ENCODE measurements around the gene IQGAP1. TPM values are rescaled to one million over a fixed set of nuclear protein-coding genes. Genes with fewer than 3 reads are reported as not detected.

Gene IQGAP1
- polyA plus RNA-seq, 3 donors: 140 to 276 (median 207) TPM

DNA sequence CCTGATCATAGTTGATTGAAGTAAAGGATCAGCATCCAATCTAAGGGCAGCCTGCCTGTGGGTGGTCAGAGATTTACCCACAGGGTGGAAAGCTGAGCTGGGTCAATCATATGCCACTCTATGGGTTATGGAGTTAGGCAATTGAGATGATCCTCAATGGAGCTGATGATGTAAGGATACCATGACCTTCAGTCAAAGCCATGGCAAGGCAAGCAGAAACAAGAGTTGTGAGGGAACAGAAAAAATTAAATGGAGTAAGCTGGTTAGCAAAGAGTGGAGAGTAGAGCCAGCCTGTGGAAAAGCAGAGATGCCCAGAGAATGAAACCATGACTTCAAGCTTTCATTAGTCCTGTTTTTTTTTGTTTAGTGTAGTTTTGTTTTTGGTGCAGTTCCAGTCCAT, 5.7 kb upstream of the IQGAP1 start:
- H3K4me2 ChIP-seq (replicated peaks; ENCODE audit: extremely low read depth, low read length, poor library complexity, severe bottlenecking): no peak overlapping the region
- Mint-ChIP-seq H3K9me3 (peaks cover 4 to 18% (median 15%) of the 10 kb centered on the region in 7 donors), H3K27ac (peak overlapping the region in 1 of 7 donors; percentile 66), H3K4me3 (peak overlapping the region in 1 of 2 donors; percentile 5), H3K36me3 (peaks cover 0 to 4% of the 10 kb centered on the region in 2 donors), H3K27me3 (ENCODE audit: low read depth in 3 of 3) (peaks cover 0 to 3% (median 2%) of the 10 kb centered on the region in 3 donors), H3K4me1 (peaks cover 8% of the 10 kb centered on the region)
- H3K79me2 ChIP-seq (ENCODE audit: insufficient read depth, low read length): no peaks in the 10 kb centered on the region
- no peak overlapping the region for H3K4me3 ChIP-seq (replicated peaks in 1 of 3; ENCODE audit: low read depth in 2 of 3, low read length in 3 of 3)
- H3K9me3 ChIP-seq (replicated peaks in 1 of 2; ENCODE audit: control insufficient read depth in 1 of 2, insufficient read depth in 1 of 2, low read length in 2 of 2): peaks cover 11 to 15% of the 10 kb centered on the region in 2 donors
- no peaks in the 10 kb centered on the region for H3K36me3 ChIP-seq (replicated peaks in 1 of 2; ENCODE audit: control insufficient read depth in 1 of 2, insufficient read depth in 2 of 2, low read length in 2 of 2)
- H4K20me1 ChIP-seq (ENCODE audit: insufficient read depth, low read length): no peaks in the 10 kb centered on the region
- no peak for TF ChIP-seq CTCF (IDR thresholded peaks at IDR 0.05)
- H3K9ac ChIP-seq (ENCODE audit: insufficient read depth, low read length, poor library complexity, severe bottlenecking): no peak overlapping the region
- H3K27ac ChIP-seq (ENCODE audit: low read depth in 1 of 2, low read length in 2 of 2): no peak overlapping the region
- no peak for DNase-seq
- H3K4me1 ChIP-seq (ENCODE audit: control insufficient read depth in 1 of 2, insufficient read depth in 2 of 2, low read length in 2 of 2): peaks cover 2 to 3% of the 10 kb centered on the region in 2 donors
- no peak overlapping the region for H2AFZ ChIP-seq (ENCODE audit: insufficient read depth, low read depth, low read length, poor library complexity, severe bottlenecking)
- intact Hi-C loops (cut with micrococcal nuclease): loop anchor here in 1 of 2 donors (10.0 kb wide), 1 partner anchor 148 kb away; the partner anchor contains the start of genes CIB1 and GDPGP1
- no peaks in the 10 kb centered on the region for H3K27me3 ChIP-seq (ENCODE audit: control insufficient read depth in 2 of 2, insufficient read depth in 2 of 2, low read length in 2 of 2)

DNA sequence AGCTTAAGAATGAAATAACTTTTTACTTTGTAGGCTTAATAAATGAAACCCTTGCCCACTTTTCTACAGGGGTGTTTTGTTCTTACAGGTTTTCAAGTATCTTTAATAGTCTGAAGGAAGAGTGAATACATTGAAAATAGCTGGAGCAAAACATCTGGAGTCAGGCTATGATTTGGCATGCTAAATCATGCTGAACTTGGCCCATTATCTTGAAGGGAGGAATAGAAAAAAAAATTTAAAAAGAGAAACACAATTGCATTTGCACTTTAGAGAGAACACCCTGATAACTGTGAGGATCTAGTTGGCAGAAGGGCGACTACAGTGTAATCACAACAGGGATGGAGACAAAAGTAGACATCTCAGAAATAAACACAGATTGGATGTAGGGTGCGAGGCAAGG, 1.8 kb upstream of the IQGAP1 start:
- Mint-ChIP-seq H3K4me3 (no peak overlapping the region), H3K27me3 (ENCODE audit: low read depth in 3 of 3) (peaks cover 0 to 5% (median 2%) of the 10 kb centered on the region in 3 donors), H3K27ac (peak overlapping the region in 2 of 7 donors; percentile 11 to 13), H3K4me1 (peaks cover 30% of the 10 kb centered on the region), H3K36me3 (peaks cover 21 to 24% of the 10 kb centered on the region in 2 donors), H3K9me3 (no peaks in the 10 kb centered on the region)
- TF ChIP-seq CTCF (IDR thresholded peaks at IDR 0.05): no peak
- Histone ChIP-seq H3K36me3 (replicated peaks in 1 of 2; ENCODE audit: control insufficient read depth in 1 of 2, insufficient read depth in 2 of 2, low read length in 2 of 2) (peaks cover 8 to 9% of the 10 kb centered on the region in 2 donors), H3K4me1 (ENCODE audit: control insufficient read depth in 1 of 2, insufficient read depth in 2 of 2, low read length in 2 of 2) (peaks cover 27% of the 10 kb centered on the region in 2 donors), H3K4me3 (replicated peaks in 1 of 3; ENCODE audit: low read depth in 2 of 3, low read length in 3 of 3) (no peak overlapping the region), H2AFZ (ENCODE audit: insufficient read depth, low read depth, low read length, poor library complexity, severe bottlenecking) (no peak overlapping the region), H3K4me2 (replicated peaks; ENCODE audit: extremely low read depth, low read length, poor library complexity, severe bottlenecking) (no peak overlapping the region), H3K9me3 (replicated peaks in 1 of 2; ENCODE audit: control insufficient read depth in 1 of 2, insufficient read depth in 1 of 2, low read length in 2 of 2) (no peaks in the 10 kb centered on the region), H3K79me2 (ENCODE audit: insufficient read depth, low read length) (peaks cover 29% of the 10 kb centered on the region), H3K9ac (ENCODE audit: insufficient read depth, low read length, poor library complexity, severe bottlenecking) (no peak overlapping the region), H4K20me1 (ENCODE audit: insufficient read depth, low read length) (peaks cover 24% of the 10 kb centered on the region), H3K27ac (ENCODE audit: low read depth in 1 of 2, low read length in 2 of 2) (no peak overlapping the region), H3K27me3 (ENCODE audit: control insufficient read depth in 2 of 2, insufficient read depth in 2 of 2, low read length in 2 of 2) (no peaks in the 10 kb centered on the region)
- intact Hi-C loops (cut with micrococcal nuclease): loop anchor here (5.0 to 10.0 kb wide), 2 partner anchors 34 to 151 kb away; partner anchors contain the start of genes CIB1 (in 1 of the 2), GDPGP1 (in 1 of the 2) and ZNF774 (in 1 of the 2)
- WGBS (ENCODE audit: insufficient coverage): 100% methylated on average over 1 of the region's 2 CpGs
- no peak for DNase-seq
